Caco-2 (cell line): ENCODE data around the gene DLGAP4. TPM values are rescaled to one million over a fixed set of nuclear protein-coding genes. Genes with fewer than 3 reads are reported as not detected.

Experiments
- BruUV-seq: library from RNA; stranded (reverse); fragments of 400-500 nt; replicated peaks from 2 replicates; lab custom pipeline; 2021; lab: Mats Ljungman, UMichigan
- CTCF ChIA-PET: fragments of 300-600 bp; sonication (Branson Sonifier 250); formaldehyde crosslinking; loops from one replicate; lab custom pipeline; 2022; ENCODE audit warnings: antibody characterized with exemption; lab: Charles Lee
- POLR2A ChIA-PET: fragments of 300-600 bp; sonication (Branson Sonifier 250); formaldehyde crosslinking; loops from one replicate; lab custom pipeline; 2022; ENCODE audit warnings: antibody characterized with exemption; lab: Charles Lee
- DNase-seq, 2 experiments: peaks; one replicate each; pipeline versions ENCODE4 v3.0.0 to v3.0.0-alpha.2; 2020 to 2022
- H3K27me3 ChIP-seq: replicated peaks from 2 replicates; pipeline ENCODE4 v1.6.0; 2011; ENCODE audit warnings: low read length; ENCODE audit not compliant: control insufficient read depth, insufficient read depth
- H3K36me3 ChIP-seq: 2 replicates; pipeline ENCODE4 v1.5.1; 2011; ENCODE audit warnings: low read length; ENCODE audit not compliant: control insufficient read depth, insufficient read depth
- H3K4me1 ChIP-seq: fragments of 250-450 bp; sonication (Bioruptor Pico); 2 replicates; pipeline ENCODE4 v1.5.1; 2020; ENCODE audit warnings: mild to moderate bottlenecking
- H3K4me3 ChIP-seq: 2 replicates; pipeline ENCODE4 v1.5.1; 2011; ENCODE audit warnings: low read depth, mild to moderate bottlenecking, control low read depth, low read length
- H3K9me3 ChIP-seq: fragments of 250-450 bp; sonication (Bioruptor Pico); 2 replicates; pipeline ENCODE4 v1.5.1; 2020; ENCODE audit warnings: mild to moderate bottlenecking, moderate library complexity
- H3K27ac Mint-ChIP-seq: one replicate; pipeline ENCODE4 v1.8.0; 2022; ENCODE audit warnings: mixed read lengths; ENCODE audit not compliant: unreplicated experiment
- H3K27me3 Mint-ChIP-seq: one replicate; pipeline ENCODE4 v1.8.0; 2022; ENCODE audit warnings: mixed read lengths; ENCODE audit not compliant: insufficient read depth, unreplicated experiment
- H3K36me3 Mint-ChIP-seq: one replicate; pipeline ENCODE4 v1.8.0; 2022; ENCODE audit warnings: mild to moderate bottlenecking, mixed read lengths; ENCODE audit not compliant: insufficient read depth, unreplicated experiment
- H3K4me1 Mint-ChIP-seq: one replicate; pipeline ENCODE4 v1.8.0; 2022; ENCODE audit warnings: low read depth, mixed read lengths; ENCODE audit not compliant: unreplicated experiment
- H3K4me3 Mint-ChIP-seq: one replicate; pipeline ENCODE4 v1.8.0; 2022; ENCODE audit warnings: mild to moderate bottlenecking, moderate library complexity, mixed read lengths; ENCODE audit not compliant: unreplicated experiment
- H3K9me3 Mint-ChIP-seq: one replicate; pipeline ENCODE4 v1.8.0; 2022; ENCODE audit warnings: mixed read lengths; ENCODE audit not compliant: unreplicated experiment
- CTCF ChIP-seq, 2 experiments: fragments of 200-600 bp in 1 of 2; IDR thresholded peaks; 1 replicate in 1 of 2; 2 replicates in 1 of 2; pipeline versions ENCODE4 v1.5.1 to v1.8.0; 2011 to 2022; ENCODE audit warnings: antibody characterized with exemption in 1 of 2, control low read depth in 1 of 2, inconsistent platforms in 1 of 2, low read depth in 1 of 2, low read length in 1 of 2, mild to moderate bottlenecking in 1 of 2, moderate library complexity in 1 of 2; ENCODE audit not compliant: insufficient read depth in 1 of 2, severe bottlenecking in 1 of 2, unreplicated experiment in 1 of 2
- intact Hi-C: fragments of 100-400 bp; cut with micrococcal nuclease; formaldehyde crosslinking; loops from one replicate; pipeline ENCODE4 v1.10.0; 2022; ENCODE audit not compliant: unreplicated experiment
- total RNA-seq: library from RNA; stranded (reverse); gene quantifications from 2 replicates; pipeline ENCODE4 v1.2.3, GENCODE V29; 2022

The DLGAP4 gene
- total RNA-seq, 1 experiment from 2014 or later, result 122 TPM

DNA sequence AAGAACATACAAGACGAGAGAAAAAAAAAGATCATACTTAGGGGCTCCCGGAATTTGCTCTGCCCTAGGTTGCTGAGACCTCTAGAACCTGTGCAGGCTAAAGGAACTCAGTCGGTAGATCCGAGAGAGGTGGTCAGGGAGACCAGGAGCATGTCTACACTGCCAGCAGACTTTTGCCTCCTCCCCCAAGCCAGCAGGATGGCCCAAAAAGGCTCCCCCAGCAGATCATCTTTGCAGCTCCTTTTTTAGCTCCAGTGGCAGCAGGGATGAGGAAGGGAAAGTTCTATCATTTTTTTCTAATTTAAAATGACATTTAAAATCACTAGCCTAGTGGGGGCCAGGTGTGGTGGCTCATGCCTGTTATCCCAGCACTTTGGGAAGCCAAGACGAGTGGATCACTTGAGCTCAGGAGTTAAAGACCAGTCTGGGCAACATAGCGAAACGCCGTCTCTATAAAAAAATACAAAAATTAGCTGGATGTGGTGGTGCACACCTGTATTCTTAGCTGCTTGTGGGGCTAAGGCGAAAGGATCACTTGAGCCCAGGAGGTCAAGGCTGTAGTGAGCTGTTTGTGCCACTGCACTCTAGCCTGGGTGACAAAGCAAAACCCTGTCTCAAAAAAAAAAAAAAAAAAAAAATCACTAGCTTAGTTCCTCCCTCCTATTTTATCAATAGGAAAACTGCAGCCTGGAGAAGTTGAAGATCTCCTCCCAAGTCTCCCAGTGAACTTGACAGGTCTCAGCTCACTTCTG, 165.9 kb downstream of the DLGAP4 start:
- Histone ChIP-seq H3K36me3 (peaks cover 2% of the 10 kb centered on the region; the same call in 1 of the 2 replicates), H3K4me3 (no peak overlapping the region), H3K27me3 (no peaks in the 10 kb centered on the region), H3K4me1 (peaks cover 41% of the 10 kb centered on the region), H3K9me3 (no peaks in the 10 kb centered on the region)
- DNase-seq, result no peak
- H3K27me3 Mint-ChIP-seq, result no peaks in the 10 kb centered on the region
- CTCF ChIA-PET, result interaction anchor here (1.0 kb wide), 1 partner anchor 36 kb away, joined by 3 read pairs; no protein-coding TSS in a partner anchor
- no peak overlapping the region for H3K4me3 Mint-ChIP-seq
- BruUV-seq, result no TSS peak
- TF ChIP-seq CTCF (IDR thresholded peaks at IDR 0.05; ENCODE audit: insufficient read depth in 1 of 2, low read depth in 1 of 2, low read length in 1 of 2, severe bottlenecking in 1 of 2, unreplicated experiment in 1 of 2), result no peak
- peaks cover 33% of the 10 kb centered on the region for H3K36me3 Mint-ChIP-seq
- H3K27ac Mint-ChIP-seq, result peak overlapping the region; percentile 33
- peaks cover 40% of the 10 kb centered on the region for H3K4me1 Mint-ChIP-seq
- intact Hi-C loops, result no loop called here
- no peaks in the 10 kb centered on the region for H3K9me3 Mint-ChIP-seq
- POLR2A ChIA-PET, result interaction anchor here (0.6 to 0.8 kb wide), 3 partner anchors 8 to 799 kb away, joined by 3 to 8 read pairs (median 4); no protein-coding TSS in a partner anchor

GRCh38 chr20:36472637-36473090, 166.5 kb downstream of the DLGAP4 start:
- peaks cover 34% of the 10 kb centered on the region for H3K4me1 ChIP-seq
- intact Hi-C loops, result no loop called here
- no peaks in the 10 kb centered on the region for H3K9me3 ChIP-seq
- no TSS peak for BruUV-seq
- no peak overlapping the region for H3K4me3 Mint-ChIP-seq
- peaks cover 34% of the 10 kb centered on the region for H3K36me3 Mint-ChIP-seq
- no peaks in the 10 kb centered on the region for H3K27me3 ChIP-seq
- no peaks in the 10 kb centered on the region for H3K9me3 Mint-ChIP-seq
- TF ChIP-seq CTCF (IDR thresholded peaks at IDR 0.05; ENCODE audit: insufficient read depth in 1 of 2, low read depth in 1 of 2, low read length in 1 of 2, severe bottlenecking in 1 of 2, unreplicated experiment in 1 of 2), result no peak
- no peak overlapping the region for H3K27ac Mint-ChIP-seq
- ChIA-PET POLR2A (interaction anchor here (0.8 kb wide), 1 partner anchor 33 kb away, joined by 8 read pairs; no protein-coding TSS in a partner anchor), CTCF (interaction anchor here (0.6 to 1.0 kb wide), 2 partner anchors 37 to 663 kb away, joined by 3 read pairs; no protein-coding TSS in a partner anchor)
- peak in 1 of 2 experiments; percentile 51 for DNase-seq
- H3K4me3 ChIP-seq, result no peak overlapping the region
- H3K4me1 Mint-ChIP-seq, result peaks cover 34% of the 10 kb centered on the region
- no peaks in the 10 kb centered on the region for H3K27me3 Mint-ChIP-seq
- peaks cover 2% of the 10 kb centered on the region; the same call in 1 of the 2 replicates for H3K36me3 ChIP-seq

GRCh38 chr20:36473164-36473563, 167.0 kb downstream of the DLGAP4 start:
- DNase-seq, result no peak
- H3K27me3 Mint-ChIP-seq, result no peaks in the 10 kb centered on the region
- intact Hi-C loops, result no loop called here
- ChIA-PET CTCF (interaction anchor here (0.6 to 1.1 kb wide), 2 partner anchors 20 to 663 kb away, joined by 3 to 4 read pairs; no protein-coding TSS in a partner anchor), POLR2A (interaction anchor here (0.8 kb wide), 1 partner anchor 10 kb away, joined by 3 read pairs; no protein-coding TSS in a partner anchor)
- Histone ChIP-seq H3K4me3 (no peak overlapping the region), H3K4me1 (peaks cover 29% of the 10 kb centered on the region), H3K9me3 (no peaks in the 10 kb centered on the region), H3K27me3 (no peaks in the 10 kb centered on the region), H3K36me3 (peaks cover 2% of the 10 kb centered on the region; the same call in 1 of the 2 replicates)
- H3K4me1 Mint-ChIP-seq, result peaks cover 30% of the 10 kb centered on the region
- H3K9me3 Mint-ChIP-seq, result no peaks in the 10 kb centered on the region
- no peak for TF ChIP-seq CTCF (IDR thresholded peaks at IDR 0.05; ENCODE audit: insufficient read depth in 1 of 2, low read depth in 1 of 2, low read length in 1 of 2, severe bottlenecking in 1 of 2, unreplicated experiment in 1 of 2)
- BruUV-seq, result no TSS peak
- H3K27ac Mint-ChIP-seq, result no peak overlapping the region
- no peak overlapping the region for H3K4me3 Mint-ChIP-seq
- H3K36me3 Mint-ChIP-seq, result peaks cover 31% of the 10 kb centered on the region
